Trophoblast cell (in vitro differentiated cells and primary cell): ENCODE measurements around the gene CCR3.
A peak's percentile ranks its signal among the peaks of the same experiment; 100 is the strongest.

Source experiments
- DNase-seq, 2 donors: peaks; one replicate each; pipeline ENCODE4 v3.0.0-alpha.2; 2016
- H2AFZ ChIP-seq: 2 replicates; pipeline ENCODE4 v1.6.1; 2013; ENCODE audit warnings: low read length, moderate library complexity, mild to moderate bottlenecking; ENCODE audit not compliant: insufficient read depth, poor library complexity
- H2AK5ac ChIP-seq: 2 replicates; pipeline ENCODE4 v1.6.1; 2013; ENCODE audit warnings: mild to moderate bottlenecking, low read length
- H2BK120ac ChIP-seq: 2 replicates; pipeline ENCODE4 v1.6.1; 2013; ENCODE audit warnings: low read length, mild to moderate bottlenecking, moderate library complexity; ENCODE audit not compliant: insufficient read depth, poor library complexity
- H2BK12ac ChIP-seq: 2 replicates; pipeline ENCODE4 v1.6.1; 2013; ENCODE audit warnings: mild to moderate bottlenecking, low read length, moderate library complexity
- H2BK5ac ChIP-seq: 2 replicates; pipeline ENCODE4 v1.6.1; 2013; ENCODE audit warnings: low read length, low read depth, moderate library complexity, mild to moderate bottlenecking; ENCODE audit not compliant: poor library complexity
- H3K14ac ChIP-seq: 2 replicates; pipeline ENCODE4 v1.6.1; 2013; ENCODE audit warnings: mild to moderate bottlenecking, low read length
- H3K18ac ChIP-seq: 2 replicates; pipeline ENCODE4 v1.6.1; 2013; ENCODE audit warnings: mild to moderate bottlenecking, low read length
- H3K23ac ChIP-seq: 2 replicates; pipeline ENCODE4 v1.6.1; 2013; ENCODE audit warnings: low read length
- H3K27ac ChIP-seq: 2 replicates; pipeline ENCODE4 v1.5.1; 2013; ENCODE audit warnings: low read depth, mild to moderate bottlenecking, inconsistent platforms, low read length, moderate library complexity
- H3K27me3 ChIP-seq: 2 replicates; pipeline ENCODE4 v1.6.1; 2013; ENCODE audit warnings: inconsistent platforms, mild to moderate bottlenecking, low read length, moderate library complexity; ENCODE audit not compliant: insufficient read depth
- H3K36me3 ChIP-seq, 2 experiments: 1 replicate in 1 of 2; 2 replicates in 1 of 2; pipeline ENCODE4 v1.6.1; 2013; ENCODE audit warnings: low read length in 2 of 2, mild to moderate bottlenecking in 2 of 2, moderate library complexity in 1 of 2; ENCODE audit not compliant: insufficient read depth in 2 of 2, control insufficient read depth in 1 of 2
- H3K4ac ChIP-seq: 2 replicates; pipeline ENCODE4 v1.6.1; 2013; ENCODE audit warnings: low read depth, mild to moderate bottlenecking, low read length, moderate library complexity
- H3K4me1 ChIP-seq, 2 experiments: 1 replicate in 1 of 2; 2 replicates in 1 of 2; pipeline ENCODE4 v1.6.1; 2013; ENCODE audit warnings: low read length in 2 of 2, mild to moderate bottlenecking in 2 of 2, moderate library complexity in 1 of 2; ENCODE audit not compliant: insufficient read depth in 2 of 2, control insufficient read depth in 1 of 2
- H3K4me2 ChIP-seq: 2 replicates; pipeline ENCODE4 v1.6.1; 2013; ENCODE audit warnings: inconsistent platforms, mild to moderate bottlenecking, low read length, moderate library complexity
- H3K4me3 ChIP-seq: 2 replicates; pipeline ENCODE4 v1.5.1; 2013; ENCODE audit warnings: mild to moderate bottlenecking, low read depth, low read length, inconsistent platforms
- H3K79me1 ChIP-seq: one replicate; pipeline ENCODE4 v1.6.1; 2013; ENCODE audit warnings: low read length
- H3K79me2 ChIP-seq: 2 replicates; pipeline ENCODE4 v1.6.1; 2013; ENCODE audit warnings: low read length, mild to moderate bottlenecking; ENCODE audit not compliant: control insufficient read depth, insufficient read depth, poor library complexity
- H3K9ac ChIP-seq: 2 replicates; pipeline ENCODE4 v1.6.1; 2013; ENCODE audit warnings: mild to moderate bottlenecking, low read length
- H3K9me3 ChIP-seq: 2 replicates; pipeline ENCODE4 v1.6.1; 2013; ENCODE audit warnings: low read depth, mild to moderate bottlenecking, control low read depth, inconsistent platforms, low read length; ENCODE audit not compliant: insufficient read depth
- H4K12ac ChIP-seq: 2 replicates; pipeline ENCODE4 v1.6.1; 2013; ENCODE audit warnings: low read depth, mild to moderate bottlenecking, low read length, moderate library complexity
- H4K8ac ChIP-seq: 2 replicates; pipeline ENCODE4 v1.6.1; 2013; ENCODE audit warnings: low read depth, mild to moderate bottlenecking, low read length, moderate library complexity
- H4K91ac ChIP-seq: one replicate; pipeline ENCODE4 v1.6.1; 2013; ENCODE audit warnings: low read depth, mild to moderate bottlenecking, low read length, moderate library complexity
- WGBS: extraction: QIAGEN DNeasy Blood & Tissue Kit; methylation state at CpG from one replicate; pipeline ENCODE4 v1.1.7; 2013; ENCODE audit warnings: missing lambda C conversion rate; ENCODE audit not compliant: insufficient read length, insufficient coverage; ENCODE audit errors: extremely low coverage; 5-methylcytosine and 5-hydroxymethylcytosine counted together

Gene CCR3

DNA sequence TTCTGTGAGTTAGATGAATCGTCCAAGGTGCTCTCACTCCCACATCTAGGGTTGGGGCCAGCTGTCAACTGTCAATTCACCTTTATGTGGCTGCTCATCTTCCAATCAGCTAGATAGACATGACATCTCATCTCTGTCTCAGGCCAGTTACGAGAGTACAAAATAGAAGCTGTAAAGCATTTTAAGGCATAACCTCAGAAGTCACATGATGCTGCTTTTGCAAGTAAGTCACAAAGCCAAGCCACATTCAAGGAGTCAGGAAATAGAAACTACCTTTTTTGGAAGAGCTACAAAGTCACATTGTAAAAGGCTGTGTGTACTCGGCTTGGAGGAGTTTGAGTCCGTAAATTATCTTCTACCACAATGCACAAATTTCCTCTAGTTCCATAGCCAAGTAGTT is 29.1 kb upstream of the CCR3 start:
- DNase-seq = no peak
- Histone ChIP-seq H3K23ac (no peak overlapping the region), H4K91ac (no peak overlapping the region), H2BK120ac (no peak overlapping the region), H3K79me1 (no peaks in the 10 kb centered on the region), H3K27ac (no peak overlapping the region), H3K79me2 (no peaks in the 10 kb centered on the region), H2AFZ (no peak overlapping the region), H2BK5ac (no peak overlapping the region), H3K36me3 (no peaks in the 10 kb centered on the region), H2BK12ac (no peak overlapping the region), H3K4ac (no peak overlapping the region), H3K4me1 (no peaks in the 10 kb centered on the region), H3K9ac (no peak overlapping the region), H2AK5ac (no peak overlapping the region), H3K14ac (no peak overlapping the region), H3K4me2 (no peak overlapping the region), H4K8ac (no peak overlapping the region), H3K4me3 (no peak overlapping the region), H3K27me3 (no peaks in the 10 kb centered on the region), H3K9me3 (no peaks in the 10 kb centered on the region), H4K12ac (no peak overlapping the region), H3K18ac (no peak overlapping the region)
- WGBS = no CpG with 5 or more reads among the region's 4 CpGs

DNA sequence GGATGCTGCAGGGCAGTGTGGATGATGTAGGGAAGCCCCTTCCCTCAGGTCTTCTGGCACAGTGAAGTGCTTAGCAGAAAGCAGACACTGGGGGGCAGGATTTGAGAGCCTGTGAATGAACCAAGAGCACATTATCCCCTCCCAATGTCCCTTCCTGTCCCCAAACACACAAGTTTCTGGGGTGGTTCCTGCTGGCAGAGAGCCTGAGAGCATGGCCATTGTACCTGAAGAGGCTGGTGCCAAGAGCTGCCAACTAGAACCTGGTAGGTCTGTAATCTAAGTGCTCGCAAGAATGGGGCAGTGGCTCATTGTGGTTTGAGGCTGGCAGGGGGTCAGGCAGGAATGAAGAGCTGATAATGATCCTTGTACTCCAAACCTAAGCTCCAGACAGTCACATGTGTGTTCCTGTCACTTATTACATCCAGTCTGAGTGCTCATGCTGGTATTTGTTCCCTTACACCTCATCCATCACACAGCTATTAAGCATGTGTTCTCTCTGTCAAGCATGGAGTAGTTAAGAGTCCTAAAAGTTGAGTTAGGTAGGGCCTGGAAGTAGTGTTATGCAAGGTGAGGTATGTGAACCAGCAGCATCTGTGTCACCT is 27.4 kb upstream of the CCR3 start:
- Histone ChIP-seq H3K4me3 (no peak overlapping the region), H3K14ac (no peak overlapping the region), H2BK5ac (no peak overlapping the region), H3K4me2 (no peak overlapping the region), H4K91ac (no peak overlapping the region), H3K18ac (no peak overlapping the region), H2BK12ac (no peak overlapping the region), H3K9me3 (no peaks in the 10 kb centered on the region), H2AK5ac (no peak overlapping the region), H4K8ac (no peak overlapping the region), H4K12ac (no peak overlapping the region), H3K9ac (no peak overlapping the region), H3K4me1 (no peaks in the 10 kb centered on the region), H3K27me3 (no peaks in the 10 kb centered on the region), H3K23ac (no peak overlapping the region), H3K79me1 (no peaks in the 10 kb centered on the region), H3K27ac (no peak overlapping the region), H3K36me3 (no peaks in the 10 kb centered on the region), H3K4ac (no peak overlapping the region), H2BK120ac (no peak overlapping the region), H2AFZ (no peak overlapping the region), H3K79me2 (no peaks in the 10 kb centered on the region)
- WGBS = no CpG with 5 or more reads among the region's 1 CpG
- peak; percentile 33 to 52 for DNase-seq

DNA sequence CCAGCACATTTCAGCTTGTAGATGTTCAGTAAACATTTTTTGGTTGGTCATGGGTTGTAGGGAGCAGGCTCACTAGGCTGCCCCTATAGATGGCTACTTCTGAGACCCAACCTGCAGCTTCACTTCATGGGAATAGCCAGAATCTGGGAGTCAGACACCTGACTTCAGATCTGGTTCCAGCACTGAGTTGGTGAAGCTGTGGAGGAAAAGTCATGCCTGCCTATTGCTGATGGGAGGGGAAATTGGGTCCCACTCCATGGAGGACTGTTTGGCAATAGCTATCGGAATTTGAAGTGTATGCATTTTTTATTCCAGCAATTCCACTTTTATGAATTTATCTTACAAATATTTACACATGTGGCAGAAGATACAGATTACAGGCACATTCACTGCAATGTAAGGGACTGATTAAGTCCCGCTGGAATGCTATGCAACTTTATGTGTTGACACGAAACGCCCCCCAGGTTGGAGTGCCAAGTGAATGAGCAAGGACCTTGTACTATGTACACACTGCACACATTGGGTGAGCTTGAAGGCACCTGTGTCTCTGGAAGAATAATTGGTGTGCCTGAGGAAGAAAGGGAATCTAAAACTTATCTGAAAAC is 26.3 kb upstream of the CCR3 start:
- WGBS = no CpG with 5 or more reads among the region's 4 CpGs
- H2BK120ac ChIP-seq = no peak overlapping the region

DNA sequence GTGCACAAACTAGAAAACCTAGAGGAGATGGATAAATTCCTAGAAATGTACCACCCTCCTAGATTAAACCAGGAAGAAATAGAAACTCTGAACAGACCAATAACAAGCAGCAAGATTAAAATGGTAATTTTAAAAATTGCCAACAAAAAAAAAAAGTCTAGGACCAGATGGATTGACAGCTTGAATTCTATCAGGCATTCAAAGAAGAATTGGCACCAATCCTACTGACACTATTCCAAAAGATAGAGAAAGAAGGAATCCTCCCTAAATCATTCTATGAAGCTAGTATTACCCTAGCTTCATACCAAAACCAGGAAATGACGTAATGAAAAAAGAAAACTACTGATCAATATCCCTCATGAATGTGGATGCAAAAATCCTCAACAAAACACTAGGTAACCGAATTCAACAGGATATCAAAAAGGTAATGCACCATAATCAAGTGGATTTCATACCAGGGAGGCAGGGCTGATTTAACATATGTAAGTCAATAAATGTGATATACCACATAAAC is 24.0 kb upstream of the CCR3 start:
- Histone ChIP-seq H3K36me3 (no peaks in the 10 kb centered on the region), H3K79me1 (no peaks in the 10 kb centered on the region), H3K23ac (no peak overlapping the region), H3K4me1 (no peaks in the 10 kb centered on the region), H3K79me2 (no peaks in the 10 kb centered on the region), H3K4ac (no peak overlapping the region), H3K27me3 (no peaks in the 10 kb centered on the region), H3K18ac (no peak overlapping the region), H2BK5ac (no peak overlapping the region), H4K91ac (no peak overlapping the region), H2BK12ac (no peak overlapping the region), H3K27ac (no peak overlapping the region), H2BK120ac (no peak overlapping the region), H3K9me3 (peaks cover 1% of the 10 kb centered on the region), H4K8ac (no peak overlapping the region), H3K9ac (no peak overlapping the region), H3K4me3 (no peak overlapping the region), H3K14ac (no peak overlapping the region), H2AK5ac (no peak overlapping the region), H4K12ac (no peak overlapping the region), H2AFZ (no peak overlapping the region), H3K4me2 (no peak overlapping the region)
- no CpG with 5 or more reads among the region's 2 CpGs for WGBS
- DNase-seq = no peak

More for the DNA sequence above, 26.3 kb upstream of the CCR3 start:
- Histone ChIP-seq H3K23ac (no peak overlapping the region), H3K4me1 (no peaks in the 10 kb centered on the region), H3K79me1 (no peaks in the 10 kb centered on the region), H4K12ac (no peak overlapping the region), H2BK12ac (no peak overlapping the region), H3K14ac (no peak overlapping the region), H3K4me2 (no peak overlapping the region), H3K79me2 (no peaks in the 10 kb centered on the region), H3K36me3 (no peaks in the 10 kb centered on the region), H3K27me3 (no peaks in the 10 kb centered on the region), H3K9me3 (no peaks in the 10 kb centered on the region), H3K4ac (no peak overlapping the region), H4K91ac (no peak overlapping the region), H4K8ac (no peak overlapping the region), H3K4me3 (no peak overlapping the region), H3K27ac (no peak overlapping the region), H2AFZ (no peak overlapping the region), H2AK5ac (no peak overlapping the region), H3K18ac (no peak overlapping the region), H2BK5ac (no peak overlapping the region), H3K9ac (no peak overlapping the region)
- peak; percentile 74 to 75 for DNase-seq
